ENCODE data around the gene ZNF280A.

- TF ChIP-seq, protein P1, sequence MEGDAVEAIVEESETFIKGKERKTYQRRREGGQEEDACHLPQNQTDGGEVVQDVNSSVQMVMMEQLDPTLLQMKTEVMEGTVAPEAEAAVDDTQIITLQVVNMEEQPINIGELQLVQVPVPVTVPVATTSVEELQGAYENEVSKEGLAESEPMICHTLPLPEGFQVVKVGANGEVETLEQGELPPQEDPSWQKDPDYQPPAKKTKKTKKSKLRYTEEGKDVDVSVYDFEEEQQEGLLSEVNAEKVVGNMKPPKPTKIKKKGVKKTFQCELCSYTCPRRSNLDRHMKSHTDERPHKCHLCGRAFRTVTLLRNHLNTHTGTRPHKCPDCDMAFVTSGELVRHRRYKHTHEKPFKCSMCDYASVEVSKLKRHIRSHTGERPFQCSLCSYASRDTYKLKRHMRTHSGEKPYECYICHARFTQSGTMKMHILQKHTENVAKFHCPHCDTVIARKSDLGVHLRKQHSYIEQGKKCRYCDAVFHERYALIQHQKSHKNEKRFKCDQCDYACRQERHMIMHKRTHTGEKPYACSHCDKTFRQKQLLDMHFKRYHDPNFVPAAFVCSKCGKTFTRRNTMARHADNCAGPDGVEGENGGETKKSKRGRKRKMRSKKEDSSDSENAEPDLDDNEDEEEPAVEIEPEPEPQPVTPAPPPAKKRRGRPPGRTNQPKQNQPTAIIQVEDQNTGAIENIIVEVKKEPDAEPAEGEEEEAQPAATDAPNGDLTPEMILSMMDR (IDR thresholded peaks at IDR 0.05), result no peak
- TF ChIP-seq EP300 (IDR thresholded peaks at IDR 0.05), result no peak
Observed at GRCh38 chr22:22552630-22553029, 32.6 kb upstream of the ZNF280A start.

Measured in ovary (tissue), 3 donors.